Ascending aorta (tissue), 2 donors: Measurements from ENCODE around the gene RPS2. TPM values are rescaled to one million over a fixed set of nuclear protein-coding genes. Genes with fewer than 3 reads are reported as not detected.
"Not testable (repeated sequence)": the region's sequence is repeated elsewhere in the genome, so short reads cannot be mapped to it uniquely, and the experiment has no call there.

Source experiments
- DNase-seq, 2 donors: peaks; one replicate each; pipeline ENCODE4 v3.0.0-alpha.2; 2019; ENCODE audit warnings: low spot score in 2 of 2
- H3K27ac ChIP-seq, 2 donors: fragments of 200-600 bp; sonication (generic); one replicate each; pipeline ENCODE4 v1.5.1; 2016 to 2017; ENCODE audit warnings: mild to moderate bottlenecking in 1 of 2
- H3K27me3 ChIP-seq: fragments of 200-600 bp; sonication (generic); one replicate; pipeline ENCODE4 v1.5.1; 2017
- H3K36me3 ChIP-seq, 2 donors: fragments of 200-600 bp; sonication (generic); one replicate each; pipeline ENCODE4 v1.5.1; 2016
- H3K4me1 ChIP-seq, 2 donors: fragments of 200-600 bp; sonication (generic); one replicate each; pipeline ENCODE4 v1.5.1; 2016 to 2017; ENCODE audit warnings: mild to moderate bottlenecking in 1 of 2
- H3K4me3 ChIP-seq, 2 donors: fragments of 200-600 bp; sonication (generic); one replicate each; pipeline ENCODE4 v1.5.1; 2016 to 2017; ENCODE audit warnings: mild to moderate bottlenecking in 1 of 2
- H3K9me3 ChIP-seq, 2 donors: fragments of 200-600 bp; sonication (generic); one replicate each; pipeline ENCODE4 v1.5.1; 2016
- CTCF ChIP-seq, 3 experiments: fragments of 200-600 bp in 2 of 3; fragments of 450-650 bp in 1 of 3; sonication (generic) in 2 of 3; IDR thresholded peaks; one replicate each; pipeline ENCODE4 v1.5.1; 2016 to 2019; ENCODE audit warnings: antibody characterized with exemption in 3 of 3, mild to moderate bottlenecking in 1 of 3, moderate library complexity in 1 of 3
- intact Hi-C: fragments of 100-400 bp; cut with DNase I; formaldehyde crosslinking; loops from one replicate; pipeline ENCODE4 v1.15.1; 2023
- total RNA-seq: library from RNA; depleted of rRNA; stranded (reverse); fragments of >200 nt; gene quantifications from one replicate; pipeline ENCODE4 v1.1.0, GENCODE V29; 2016

Gene RPS2
- total RNA-seq, 1 donor from 2014 or later, result 2,866 TPM

DNA sequence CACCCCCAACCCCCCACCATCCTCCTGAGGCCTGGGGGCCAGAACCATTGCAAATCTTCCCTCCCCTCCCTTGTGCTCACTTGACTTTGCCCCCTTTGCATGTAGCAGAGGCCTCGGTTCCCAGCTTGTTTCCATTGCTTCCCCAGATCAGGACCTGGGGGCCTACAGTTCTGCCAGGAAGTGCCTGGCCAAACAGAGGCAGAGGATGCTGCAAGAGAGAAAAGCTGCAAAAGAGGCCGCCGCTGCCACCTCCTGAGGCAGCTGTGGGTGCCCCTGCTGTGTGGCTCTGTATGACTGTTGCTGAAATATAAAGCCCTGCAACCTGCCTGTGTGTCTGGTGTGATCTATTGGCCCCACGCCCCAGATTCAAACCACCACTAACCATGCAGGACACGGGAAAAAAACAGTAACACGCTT lies 3.0 kb downstream of the RPS2 start:
- intact Hi-C loops, result loop anchor here (10.0 kb wide), 1 partner anchor 553 kb away; the partner anchor contains the start of gene ATP6V0C
- H3K4me1 ChIP-seq, result peaks cover 3 to 26% of the 10 kb centered on the region in 2 donors

GRCh38 chr16:1960665-1961630 lies 3.7 kb downstream of the RPS2 start:
- Histone ChIP-seq H3K27me3 (no peaks in the 10 kb centered on the region), H3K36me3 (peaks cover 24 to 29% of the 10 kb centered on the region in 2 donors), H3K27ac (no peak overlapping the region), H3K4me3 (peak overlapping the region; percentile 86 to 90), H3K9me3 (no peaks in the 10 kb centered on the region), H3K4me1 (peaks cover 3 to 26% of the 10 kb centered on the region in 2 donors)
- no peak for TF ChIP-seq CTCF (IDR thresholded peaks at IDR 0.05)
- intact Hi-C loops, result loop anchor here (10.0 kb wide), 1 partner anchor 554 kb away; the partner anchor contains the start of gene ATP6V0C
- DNase-seq, result no peak

More for the DNA sequence above, 3.0 kb downstream of the RPS2 start:
- DNase-seq, result no peak
- TF ChIP-seq CTCF (IDR thresholded peaks at IDR 0.05), result no peak
- H3K27me3 ChIP-seq, result no peaks in the 10 kb centered on the region
- H3K27ac ChIP-seq, result no peak overlapping the region
- no peaks in the 10 kb centered on the region for H3K9me3 ChIP-seq
- H3K4me3 ChIP-seq, result no peak overlapping the region
- peaks cover 24 to 29% of the 10 kb centered on the region in 2 donors for H3K36me3 ChIP-seq

DNA sequence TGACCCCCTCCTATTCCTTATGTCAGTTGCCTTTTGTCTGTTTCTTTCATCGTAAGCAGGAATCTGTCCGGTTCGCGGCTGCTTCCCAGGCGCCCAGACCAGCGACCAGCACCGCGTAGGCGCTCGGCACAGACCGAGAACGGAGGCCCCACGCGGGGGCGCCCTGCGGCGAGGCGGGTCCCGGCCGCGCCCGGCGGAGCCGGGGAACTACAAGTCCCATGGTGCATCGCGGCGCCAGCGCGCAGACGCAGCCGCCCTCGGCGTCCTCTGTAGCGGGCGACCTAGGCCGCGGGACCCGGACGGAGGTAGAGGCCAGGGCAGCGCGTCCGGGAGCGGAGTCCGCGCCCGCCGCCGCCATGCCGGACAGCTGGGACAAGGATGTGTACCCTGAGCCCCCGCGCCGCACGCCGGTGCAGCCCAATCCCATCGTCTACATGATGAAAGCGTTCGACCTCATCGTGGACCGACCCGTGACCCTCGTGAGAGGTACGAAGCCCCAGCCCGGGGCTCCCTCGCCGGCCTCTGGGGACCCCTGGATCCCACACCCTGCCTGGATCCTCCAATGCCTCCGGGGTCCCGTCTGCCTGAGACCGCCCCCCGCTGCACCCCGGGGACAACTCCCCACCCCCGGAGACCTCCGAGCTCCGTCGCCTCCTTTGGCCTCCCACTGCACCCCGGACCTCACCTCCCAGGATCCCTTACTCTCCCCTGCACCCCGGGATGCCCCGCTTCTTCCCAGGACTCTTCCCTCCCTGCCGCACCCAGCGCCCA lies 5.2 kb downstream of the RPS2 start, which contains the start of gene NDUFB10:
Gene NDUFB10, plus strand, starts transcription at position 270 of the 771 bp plus-strand sequence. Its CDS starts 87 bp downstream, at position 357.
- peaks cover 24 to 29% of the 10 kb centered on the region in 2 donors for H3K36me3 ChIP-seq
- peak within 1 kb of the TSS; percentile 74 to 80 for H3K27ac ChIP-seq
- no peaks in the 10 kb centered on the region for H3K27me3 ChIP-seq
- DNase-seq, result peak; percentile 52 to 94
- H3K4me1 ChIP-seq, result peaks cover 3 to 20% of the 10 kb centered on the region in 2 donors
- peak within 1 kb of the TSS; percentile 86 to 90 for H3K4me3 ChIP-seq
- no peaks in the 10 kb centered on the region for H3K9me3 ChIP-seq
- intact Hi-C loops, result loop anchor here (1.0 to 10.0 kb wide), 3 partner anchors 17 to 555 kb away; partner anchors contain the start of genes ATP6V0C, MSRB1 and TRAF7
- peak; percentile 50 to 78 (median 57) for TF ChIP-seq CTCF (IDR thresholded peaks at IDR 0.05)

DNA sequence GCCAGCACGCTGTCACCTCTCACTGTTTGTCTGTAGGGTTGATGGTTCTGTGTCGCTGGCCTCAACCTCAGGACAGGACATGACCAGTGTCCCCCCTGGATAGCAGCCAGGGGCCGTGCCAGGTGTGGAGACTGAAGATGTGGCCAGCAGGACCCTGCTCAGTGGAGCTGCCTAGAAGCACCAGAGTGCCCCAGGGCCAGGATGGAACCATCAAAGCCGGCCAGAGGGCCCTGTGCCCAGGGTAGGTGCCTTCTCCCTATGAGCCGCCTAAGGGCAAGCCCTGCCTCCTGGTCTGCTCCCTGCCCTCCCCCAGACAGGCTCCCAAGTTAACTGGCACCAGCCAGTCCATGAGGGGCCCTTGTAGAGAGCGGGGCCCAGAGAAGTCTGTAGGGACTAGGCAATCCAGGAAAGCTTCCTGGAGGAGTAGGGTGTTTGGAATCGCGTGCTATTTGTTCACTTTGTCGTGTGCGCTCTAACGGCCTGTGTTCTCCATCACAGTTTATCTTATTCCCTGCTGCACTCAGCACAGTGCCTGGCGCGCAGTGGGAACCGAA lies 5.8 kb downstream of the RPS2 start:
- H3K27ac ChIP-seq, result peak overlapping the region; percentile 74 to 80
- H3K4me1 ChIP-seq, result peaks cover 3 to 16% of the 10 kb centered on the region in 2 donors
- H3K36me3 ChIP-seq, result peaks cover 24 to 26% of the 10 kb centered on the region in 2 donors
- intact Hi-C loops, result loop anchor here (1.0 to 2.0 kb wide), 2 partner anchors 16 to 197 kb away; partner anchors contain the start of genes MSRB1 and TRAF7
- H3K9me3 ChIP-seq, result no peaks in the 10 kb centered on the region
- H3K4me3 ChIP-seq, result peak overlapping the region; percentile 86 to 90
- no peaks in the 10 kb centered on the region for H3K27me3 ChIP-seq
- no peak for TF ChIP-seq CTCF (IDR thresholded peaks at IDR 0.05)
- no peak for DNase-seq

GRCh38 chr16:1958143-1958491 lies 6.5 kb downstream of the RPS2 start:
- H3K27ac ChIP-seq, H3K9me3 ChIP-seq, H3K4me3 ChIP-seq, H3K27me3 ChIP-seq, DNase-seq: not testable (repeated sequence)
- peaks cover 3 to 16% of the 10 kb centered on the region in 2 donors for H3K4me1 ChIP-seq
- intact Hi-C loops, result loop anchor here (2.0 kb wide), 1 partner anchor 15 kb away; the partner anchor contains the start of gene MSRB1
- H3K36me3 ChIP-seq, result peaks cover 20 to 21% of the 10 kb centered on the region in 2 donors

- H3K9me3 ChIP-seq, DNase-seq, H3K27me3 ChIP-seq, H3K27ac ChIP-seq, H3K4me3 ChIP-seq: not testable (repeated sequence)
- Histone ChIP-seq H3K4me1 (peaks cover 3 to 16% of the 10 kb centered on the region in 2 donors), H3K36me3 (peaks cover 14 to 15% of the 10 kb centered on the region in 2 donors)
- intact Hi-C loops, result loop anchor here (2.0 kb wide), 1 partner anchor 15 kb away; the partner anchor contains the start of gene MSRB1
These were observed 7.0 kb downstream of the RPS2 start for GRCh38 chr16:1957434-1958142.
